SU-DHL-6 (cell line): Measurements from ENCODE around the gene KAT6B.

Experiments
- H2AFZ ChIP-seq: fragments of 200-600 bp; sonication (generic); 2 replicates; pipeline ENCODE4 v1.6.1; 2014; ENCODE audit warnings: low read depth, mild to moderate bottlenecking, moderate library complexity, mixed read lengths, antibody characterized with exemption, low read length; ENCODE audit not compliant: severe bottlenecking
- H3F3A ChIP-seq: fragments of 200-600 bp; shearing (Covaris generic); 2 replicates; pipeline ENCODE4 v1.6.0; 2016; ENCODE audit warnings: antibody characterized with exemption, mild to moderate bottlenecking; ENCODE audit not compliant: insufficient read depth
- H3K27ac ChIP-seq: fragments of 200-600 bp; sonication (generic); 2 replicates; pipeline ENCODE4 v1.5.1; 2016; ENCODE audit warnings: low read depth, mild to moderate bottlenecking, low read length, moderate library complexity, mixed read lengths
- H3K27me3 ChIP-seq: fragments of 200-600 bp; sonication (generic), shearing (Covaris generic); 2 replicates; pipeline ENCODE4 v1.6.0; 2014; ENCODE audit warnings: mild to moderate bottlenecking, low read length
- H3K36me3 ChIP-seq: fragments of 200-600 bp; sonication (generic); 2 replicates; pipeline ENCODE4 v1.6.1; 2014; ENCODE audit warnings: mild to moderate bottlenecking, low read length, mixed read lengths
- H3K4me2 ChIP-seq: fragments of 300-600, 200-600 bp; shearing (Covaris generic), sonication (generic); 2 replicates; pipeline ENCODE4 v1.6.0; 2014; ENCODE audit warnings: low read length, low read depth, mild to moderate bottlenecking; ENCODE audit not compliant: poor library complexity, severe bottlenecking
- H3K4me3 ChIP-seq: fragments of 200-600 bp; sonication (generic); 2 replicates; pipeline ENCODE4 v1.5.1; 2014; ENCODE audit warnings: antibody characterized with exemption, low read length, mild to moderate bottlenecking, mixed read lengths; ENCODE audit not compliant: insufficient read depth, poor library complexity, severe bottlenecking
- H3K79me2 ChIP-seq: fragments of 200-600 bp; sonication (generic); 2 replicates; pipeline ENCODE4 v1.6.1; 2014; ENCODE audit warnings: mild to moderate bottlenecking, low read length, moderate library complexity; ENCODE audit not compliant: insufficient read depth
- H3K9ac ChIP-seq: fragments of 200-600 bp; sonication (generic); 2 replicates; pipeline ENCODE4 v1.7.0; 2014; ENCODE audit warnings: mild to moderate bottlenecking, low read length
- H3K9me2 ChIP-seq: fragments of 200-600 bp; sonication (generic); replicated peaks from 2 replicates; pipeline ENCODE4 v1.6.1; 2014; ENCODE audit warnings: low read length; ENCODE audit not compliant: insufficient read depth
- H3K9me3 ChIP-seq: fragments of 200-600 bp; sonication (generic); 2 replicates; pipeline ENCODE4 v1.6.1; 2014; ENCODE audit warnings: low read length, mixed read lengths; ENCODE audit not compliant: insufficient read depth
- H4K20me1 ChIP-seq: fragments of 200-600 bp; sonication (generic); 2 replicates; pipeline ENCODE4 v1.6.1; 2014; ENCODE audit warnings: low read depth, mild to moderate bottlenecking, antibody characterized with exemption, low read length, moderate library complexity, mixed read lengths
- CTCF ChIP-seq: fragments of 200-600 bp; sonication (generic); IDR thresholded peaks from one replicate; pipeline ENCODE4 v1.5.1; 2017; ENCODE audit warnings: antibody characterized with exemption, mild to moderate bottlenecking, low read length, moderate library complexity; ENCODE audit not compliant: insufficient read depth, poor library complexity, severe bottlenecking
- EZH2phosphoT487 ChIP-seq: fragments of 200-600 bp; sonication (generic), shearing (Covaris generic); conservative IDR thresholded peaks from 2 replicates; pipeline ENCODE4 v1.6.1; 2018; ENCODE audit warnings: mild to moderate bottlenecking, antibody characterized with exemption, low read length, moderate library complexity, mixed read lengths

Gene KAT6B

DNA sequence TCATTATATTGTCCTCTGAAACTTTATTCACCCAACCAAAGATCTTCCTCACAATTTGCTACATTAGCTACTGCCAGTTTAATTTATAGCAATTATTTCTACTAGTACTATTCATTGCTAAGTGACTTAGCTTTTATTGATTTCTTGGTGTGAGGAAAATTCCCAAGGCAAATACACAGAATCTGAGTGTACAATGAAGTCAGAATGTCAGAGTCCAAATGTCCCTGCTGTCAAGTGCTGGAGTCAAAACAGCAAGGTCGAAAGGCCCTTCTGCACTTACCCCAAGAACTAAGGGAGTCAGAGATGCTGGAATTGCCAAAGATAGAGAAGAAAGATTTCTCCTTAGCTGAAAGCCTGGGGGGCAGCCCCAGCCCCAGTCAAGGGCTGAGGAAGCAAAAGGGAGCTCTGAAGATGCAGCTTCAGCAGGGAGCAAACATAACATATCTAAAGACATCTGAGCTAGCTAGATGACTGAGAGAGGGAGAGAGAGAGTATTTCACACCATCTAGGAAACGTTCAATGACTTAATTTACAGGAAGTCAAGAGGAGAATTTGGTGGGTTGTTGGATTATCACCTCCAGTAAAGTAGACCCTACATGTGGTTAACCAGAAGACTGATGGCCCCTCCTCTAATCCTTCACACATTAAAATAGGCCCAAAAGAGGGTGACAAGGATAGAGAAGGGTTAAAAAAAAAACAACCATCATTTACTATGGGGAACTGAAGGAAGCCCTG, 248.5 kb downstream of the KAT6B start:
- Histone ChIP-seq H4K20me1 (no peaks in the 10 kb centered on the region), H3K27me3 (no peaks in the 10 kb centered on the region), H3K79me2 (no peaks in the 10 kb centered on the region), H3K27ac (no peak overlapping the region), H2AFZ (no peak overlapping the region), H3K9ac (no peak overlapping the region), H3K4me2 (no peak overlapping the region), H3K9me2 (no peaks in the 10 kb centered on the region), H3F3A (no peaks in the 10 kb centered on the region), H3K36me3 (no peaks in the 10 kb centered on the region), H3K4me3 (no peak overlapping the region), H3K9me3 (no peaks in the 10 kb centered on the region)
- TF ChIP-seq CTCF (no peak), EZH2phosphoT487 (no peak)

DNA sequence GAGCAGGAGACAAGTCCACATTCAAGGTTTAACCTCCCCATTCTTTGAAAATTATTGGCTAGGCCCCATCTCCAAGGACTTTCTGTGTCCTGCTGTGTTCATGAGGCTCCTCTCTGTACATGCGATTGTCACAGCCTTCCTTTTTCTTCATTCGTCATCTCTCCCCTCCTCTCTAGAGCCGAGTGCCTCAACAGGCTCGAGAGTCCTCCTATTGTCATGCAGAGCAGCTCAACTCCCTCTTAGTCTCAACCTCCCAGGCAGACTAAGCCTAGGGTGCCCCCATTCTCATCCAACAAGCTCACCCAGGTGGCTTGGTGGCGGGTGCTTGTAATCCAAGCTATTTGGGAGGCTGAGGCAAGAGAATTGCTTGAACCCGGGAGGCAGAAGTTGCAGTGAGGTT, 249.9 kb downstream of the KAT6B start:
- H3F3A ChIP-seq, result no peaks in the 10 kb centered on the region
- H3K79me2 ChIP-seq, result no peaks in the 10 kb centered on the region
- no peak overlapping the region for H2AFZ ChIP-seq
- TF ChIP-seq EZH2phosphoT487, result no peak
- no peak for TF ChIP-seq CTCF
- H3K27ac ChIP-seq, result no peak overlapping the region
- H3K4me2 ChIP-seq, result no peak overlapping the region
- no peaks in the 10 kb centered on the region for H4K20me1 ChIP-seq
- no peak overlapping the region for H3K4me3 ChIP-seq
- H3K9ac ChIP-seq, result no peak overlapping the region
- H3K27me3 ChIP-seq, result no peaks in the 10 kb centered on the region
- no peaks in the 10 kb centered on the region for H3K9me3 ChIP-seq
- H3K36me3 ChIP-seq, result no peaks in the 10 kb centered on the region
- H3K9me2 ChIP-seq, result no peaks in the 10 kb centered on the region

GRCh38 chr10:75079436-75080083, 253.2 kb downstream of the KAT6B start:
- H3K79me2 ChIP-seq, result no peaks in the 10 kb centered on the region
- H3K9me2 ChIP-seq, result no peaks in the 10 kb centered on the region
- no peak overlapping the region for H3K27ac ChIP-seq
- no peak overlapping the region for H3K4me3 ChIP-seq
- no peaks in the 10 kb centered on the region for H3K27me3 ChIP-seq
- H3K36me3 ChIP-seq, result no peaks in the 10 kb centered on the region
- no peaks in the 10 kb centered on the region for H3K9me3 ChIP-seq
- no peak overlapping the region for H3K9ac ChIP-seq
- TF ChIP-seq EZH2phosphoT487, result no peak
- H3K4me2 ChIP-seq, result no peak overlapping the region
- no peaks in the 10 kb centered on the region for H3F3A ChIP-seq
- no peak overlapping the region for H2AFZ ChIP-seq
- no peaks in the 10 kb centered on the region for H4K20me1 ChIP-seq

- Histone ChIP-seq H4K20me1 (no peaks in the 10 kb centered on the region), H3K9me3 (no peaks in the 10 kb centered on the region), H3K9me2 (no peaks in the 10 kb centered on the region), H3K9ac (no peak overlapping the region), H3K27me3 (no peaks in the 10 kb centered on the region), H3F3A (no peaks in the 10 kb centered on the region), H3K4me2 (no peak overlapping the region), H3K27ac (no peak overlapping the region), H3K4me3 (no peak overlapping the region), H3K36me3 (no peaks in the 10 kb centered on the region), H2AFZ (no peak overlapping the region), H3K79me2 (no peaks in the 10 kb centered on the region)
- TF ChIP-seq CTCF, result no peak
- TF ChIP-seq EZH2phosphoT487, result no peak
These were observed 254.2 kb downstream of the KAT6B start for GRCh38 chr10:75080554-75080953.
